IMR-90 (cell line): ENCODE measurements around the gene ZNRF3. TPM values are rescaled to one million over a fixed set of nuclear protein-coding genes. Genes with fewer than 3 reads are reported as not detected.

ENCODE experiments used
- ATAC-seq: fragments of 200-7000 bp; cut with Tn5 transposase; 2 replicates; pipeline ENCODE4 v1.9.1; 2020; ENCODE audit warnings: low read depth, mild to moderate bottlenecking, moderate library complexity
- BruUV-seq: library from RNA; stranded (reverse); fragments of 400-500 nt; replicated peaks from 2 replicates; lab custom pipeline; 2021; lab: Mats Ljungman, UMichigan
- CTCF ChIA-PET: fragments of 300-600 bp; formaldehyde crosslinking; extraction: SDS; loops from one replicate; lab custom pipeline; 2021; ENCODE audit warnings: antibody characterized with exemption; lab: Yijun Ruan, JAX
- POLR2A ChIA-PET: fragments of 300-600 bp; sonication (Branson Sonifier 250); formaldehyde crosslinking; loops from one replicate; lab custom pipeline; 2022; ENCODE audit warnings: antibody characterized with exemption; ENCODE audit not compliant: unreplicated experiment; lab: Charles Lee
- DNase-seq: peaks from one replicate; pipeline ENCODE4 v3.0.0; 2013
- H2AFZ ChIP-seq: replicated peaks from 2 replicates; pipeline ENCODE3; 2013; ENCODE audit warnings: low read length, mild to moderate bottlenecking; ENCODE audit not compliant: poor library complexity
- H2AK5ac ChIP-seq: 2 replicates; pipeline ENCODE4 v1.6.1; 2013; ENCODE audit warnings: low read depth, low read length, inconsistent platforms
- H2AK9ac ChIP-seq: replicated peaks from 2 replicates; pipeline ENCODE3; 2013; ENCODE audit warnings: mild to moderate bottlenecking, low read depth, low read length, moderate library complexity; ENCODE audit not compliant: poor library complexity
- H2BK120ac ChIP-seq: 2 replicates; pipeline ENCODE4 v1.6.1; 2013; ENCODE audit warnings: low read depth, low read length, inconsistent platforms
- H2BK15ac ChIP-seq: 3 replicates; pipeline ENCODE4 v1.6.1; 2013; ENCODE audit warnings: low read depth, low read length, inconsistent platforms
- H2BK20ac ChIP-seq: 2 replicates; pipeline ENCODE4 v1.6.1; 2013; ENCODE audit warnings: low read depth, mild to moderate bottlenecking, inconsistent platforms, low read length, moderate library complexity
- H2BK5ac ChIP-seq: 2 replicates; pipeline ENCODE4 v1.6.1; 2013; ENCODE audit warnings: mild to moderate bottlenecking, low read depth, low read length, inconsistent platforms; ENCODE audit not compliant: poor library complexity, severe bottlenecking
- H3K14ac ChIP-seq: replicated peaks from 2 replicates; pipeline ENCODE4 v1.6.1; 2013; ENCODE audit warnings: low read depth, low read length, inconsistent platforms
- H3K18ac ChIP-seq: 2 replicates; pipeline ENCODE4 v1.6.1; 2013; ENCODE audit warnings: low read depth, low read length, control low read depth
- H3K23ac ChIP-seq: 2 replicates; pipeline ENCODE4 v1.6.1; 2013; ENCODE audit warnings: low read depth, low read length, inconsistent platforms
- H3K27ac ChIP-seq: 2 replicates; pipeline ENCODE4 v1.5.1; 2013; ENCODE audit warnings: mild to moderate bottlenecking, control low read depth, low read length; ENCODE audit not compliant: insufficient read depth
- H3K27me3 ChIP-seq: 2 replicates; pipeline ENCODE4 v1.6.1; 2013; ENCODE audit warnings: low read length; ENCODE audit not compliant: control insufficient read depth, insufficient read depth
- H3K36me3 ChIP-seq: 2 replicates; pipeline ENCODE4 v1.6.1; 2013; ENCODE audit warnings: low read length, mixed read lengths; ENCODE audit not compliant: control insufficient read depth, insufficient read depth
- H3K4ac ChIP-seq: 2 replicates; pipeline ENCODE4 v1.6.1; 2013; ENCODE audit warnings: low read depth, low read length, inconsistent platforms
- H3K4me1 ChIP-seq: 2 replicates; pipeline ENCODE4 v1.6.1; 2013; ENCODE audit warnings: low read length, mixed read lengths; ENCODE audit not compliant: control insufficient read depth, insufficient read depth
- H3K4me2 ChIP-seq: 2 replicates; pipeline ENCODE4 v1.6.1; 2013; ENCODE audit warnings: low read depth, mild to moderate bottlenecking, control low read depth, low read length, moderate library complexity
- H3K4me3 ChIP-seq: 2 replicates; pipeline ENCODE4 v1.5.1; 2013; ENCODE audit warnings: low read depth, mild to moderate bottlenecking, control low read depth, low read length, moderate library complexity; ENCODE audit not compliant: insufficient read depth
- H3K56ac ChIP-seq: 2 replicates; pipeline ENCODE4 v1.6.1; 2013; ENCODE audit warnings: low read length, inconsistent platforms; ENCODE audit not compliant: insufficient read depth; ENCODE audit errors: extremely low read depth
- H3K79me1 ChIP-seq, 2 experiments: 2 replicates each; pipeline ENCODE4 v1.6.1; 2013; ENCODE audit warnings: low read length in 2 of 2, inconsistent platforms in 1 of 2, low read depth in 1 of 2
- H3K9ac ChIP-seq: 2 replicates; pipeline ENCODE4 v1.6.1; 2013; ENCODE audit warnings: low read depth, low read length, control low read depth
- H3K9me1 ChIP-seq: 2 replicates; pipeline ENCODE4 v1.6.1; 2013; ENCODE audit warnings: low read length, inconsistent platforms; ENCODE audit not compliant: insufficient read depth
- H3K9me3 ChIP-seq: 2 replicates; pipeline ENCODE4 v1.6.1; 2013; ENCODE audit warnings: low read length; ENCODE audit not compliant: control insufficient read depth, insufficient read depth
- H4K20me1 ChIP-seq: 2 replicates; pipeline ENCODE4 v1.6.1; 2013; ENCODE audit warnings: low read length, inconsistent platforms; ENCODE audit not compliant: insufficient read depth
- H4K5ac ChIP-seq: 2 replicates; pipeline ENCODE4 v1.6.1; 2013; ENCODE audit warnings: mild to moderate bottlenecking, low read depth, low read length, control low read depth
- H4K8ac ChIP-seq, 2 experiments: 2 replicates each; pipeline ENCODE4 v1.6.1; 2013; ENCODE audit warnings: low read depth in 2 of 2, low read length in 2 of 2, control low read depth in 1 of 2, inconsistent platforms in 1 of 2
- H4K91ac ChIP-seq: 2 replicates; pipeline ENCODE4 v1.6.1; 2013; ENCODE audit warnings: low read depth, low read length, inconsistent platforms; ENCODE audit not compliant: insufficient read depth
- CHD1 ChIP-seq: IDR thresholded peaks from 2 replicates; pipeline ENCODE4 v1.6.1; 2012; ENCODE audit warnings: low read depth, low read length, improper control_type of control experiment
- CTCF ChIP-seq: conservative IDR thresholded peaks from 2 replicates; pipeline ENCODE4 v1.5.1; 2012; ENCODE audit warnings: mild to moderate bottlenecking, low read depth, low read length, improper control_type of control experiment
- ELK1 ChIP-seq: fragments of 150-350 bp; IDR thresholded peaks from 2 replicates; pipeline ENCODE4 v1.6.1; 2016; ENCODE audit warnings: low read depth, mild to moderate bottlenecking, low read length, moderate library complexity, borderline replicate concordance
- FOS ChIP-seq: fragments of 150-350 bp; IDR thresholded peaks from 2 replicates; pipeline ENCODE4 v1.6.1; 2016; ENCODE audit warnings: low read depth, low read length
- MAFK ChIP-seq: IDR thresholded peaks from 2 replicates; pipeline ENCODE4 v1.6.1; 2012; ENCODE audit warnings: low read depth, low read length, improper control_type of control experiment
- MAZ ChIP-seq: IDR thresholded peaks from 2 replicates; pipeline ENCODE4 v1.6.1; 2012; ENCODE audit warnings: low read depth, mild to moderate bottlenecking, low read length, improper control_type of control experiment, moderate library complexity, borderline replicate concordance
- NFE2L2 ChIP-seq: fragments of 150-350 bp; IDR thresholded peaks from 2 replicates; pipeline ENCODE4 v1.6.1; 2016; ENCODE audit warnings: low read depth, mild to moderate bottlenecking, low read length
- POLR2A ChIP-seq: IDR thresholded peaks from 2 replicates; pipeline ENCODE4 v1.6.1; 2012; ENCODE audit warnings: mild to moderate bottlenecking, low read depth, low read length
- RAD21 ChIP-seq: IDR thresholded peaks from 2 replicates; pipeline ENCODE4 v1.6.1; 2012; ENCODE audit warnings: low read length, improper control_type of control experiment
- RCOR1 ChIP-seq: IDR thresholded peaks from 2 replicates; pipeline ENCODE4 v1.6.1; 2012; ENCODE audit warnings: mild to moderate bottlenecking, low read length, improper control_type of control experiment; ENCODE audit not compliant: insufficient replicate concordance
- RFX5 ChIP-seq: IDR thresholded peaks from 2 replicates; pipeline ENCODE4 v1.8.0; 2012; ENCODE audit warnings: low read depth, mild to moderate bottlenecking, low read length, moderate library complexity
- SMC3 ChIP-seq: fragments of 150-350 bp; IDR thresholded peaks from 2 replicates; pipeline ENCODE4 v1.6.1; 2016; ENCODE audit warnings: low read depth, mild to moderate bottlenecking, antibody characterized with exemption, low read length, moderate library complexity
- USF2 ChIP-seq: fragments of 150-350 bp; IDR thresholded peaks from 2 replicates; pipeline ENCODE4 v1.6.1; 2017; ENCODE audit warnings: mild to moderate bottlenecking, antibody characterized with exemption, low read length, low read depth
- WGBS, 2 experiments: methylation state at CpG; one replicate each; pipeline versions ENCODE4 v1.1.5 to v1.1.7; 2013; ENCODE audit warnings: missing lambda C conversion rate in 2 of 2; ENCODE audit not compliant: insufficient read length in 1 of 2; ENCODE audit errors: extremely low coverage in 2 of 2; 5-methylcytosine and 5-hydroxymethylcytosine counted together
- dilution Hi-C: fragments of 300-500 bp; cut with HindIII; formaldehyde crosslinking; loops from one replicate; pipeline ENCODE4 v1.14.3; 2018; ENCODE audit warnings: low sequenced_read_pairs; ENCODE audit not compliant: unreplicated experiment
- in situ Hi-C: fragments of 300-500 bp; cut with MboI; formaldehyde crosslinking; loops from 3 replicates; pipeline ENCODE4 v1.14.3; 2019; ENCODE audit warnings: low sequenced_read_pairs, inconsistent platforms, mixed read lengths
- intact Hi-C: fragments of 100-400 bp; cut with micrococcal nuclease; formaldehyde crosslinking; loops from 2 replicates; pipeline ENCODE4 v1.10.0; 2022
- polyA plus RNA-seq, 3 experiments: library from polyadenylated mRNA; depleted of rRNA; stranded (reverse); fragments of >200 nt; gene quantifications; 2 replicates each; pipeline ENCODE4 v1.2.3, GENCODE V29; 2012; ENCODE audit warnings: low replicate concordance in 1 of 3
- total RNA-seq: library from RNA; depleted of rRNA; stranded (reverse); fragments of >200 nt; gene quantifications from 2 replicates; pipeline ENCODE4 v1.2.3, GENCODE V29; 2012

Gene ZNRF3
- total and polyA plus RNA-seq, 2 of the 4 experiments (the other 2 are of a cell fraction) = 1.4 to 2.4 TPM

DNA sequence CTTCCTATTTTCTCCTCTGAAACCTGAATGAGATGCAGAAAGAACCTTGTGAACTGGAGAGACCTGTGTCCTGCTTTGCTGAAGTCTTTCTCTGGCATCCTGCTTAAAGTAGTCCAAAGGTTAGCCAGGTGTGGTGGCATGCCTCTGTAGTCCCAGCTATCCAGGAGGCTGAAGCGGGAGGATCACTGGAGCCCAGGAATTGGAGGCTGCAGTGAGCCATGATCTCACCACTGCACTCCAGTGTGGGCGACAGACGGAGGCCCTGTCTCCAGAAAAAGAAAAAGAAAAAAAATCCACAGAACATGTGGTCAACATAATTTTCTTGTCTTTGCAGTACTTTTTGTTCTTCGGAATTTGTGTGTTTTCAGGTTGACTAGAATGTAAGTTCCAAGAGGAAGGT lies 187.1 kb downstream of the ZNRF3 start:
- ATAC-seq (no peak), DNase-seq (no peak)
- intact Hi-C loops (loop anchor here (5.0 kb wide), 1 partner anchor 82 kb away; no protein-coding TSS in a partner anchor), dilution Hi-C loops (no loop called here), in situ Hi-C loops (no loop called here)
- H3K27me3 ChIP-seq = peaks cover 30% of the 10 kb centered on the region
- H2BK20ac ChIP-seq = no peak overlapping the region
- H2BK15ac ChIP-seq = no peak overlapping the region
- H3K27ac ChIP-seq = no peak overlapping the region
- H3K14ac ChIP-seq = no peak overlapping the region
- H2AK9ac ChIP-seq = no peak overlapping the region
- no peak overlapping the region for H2AK5ac ChIP-seq
- H3K56ac ChIP-seq = no peak overlapping the region
- POLR2A ChIA-PET = no interaction called here
- no peak overlapping the region for H4K8ac ChIP-seq
- H3K9me1 ChIP-seq = peaks cover 2% of the 10 kb centered on the region; the same call in 1 of the 2 replicates
- H3K36me3 ChIP-seq = no peaks in the 10 kb centered on the region
- H4K5ac ChIP-seq = no peak overlapping the region
- no CpG with 5 or more reads among the region's 4 CpGs for WGBS, 2 experiments
- H3K4ac ChIP-seq = no peak overlapping the region
- no TSS peak for BruUV-seq
- no peak overlapping the region for H3K9ac ChIP-seq
- H4K20me1 ChIP-seq = no peaks in the 10 kb centered on the region
- H3K18ac ChIP-seq = no peak overlapping the region
- no peaks in the 10 kb centered on the region for H3K4me1 ChIP-seq
- no peaks in the 10 kb centered on the region for H3K79me1 ChIP-seq
- H2BK120ac ChIP-seq = no peak overlapping the region
- H3K23ac ChIP-seq = no peak overlapping the region
- H4K91ac ChIP-seq = no peak overlapping the region
- H3K4me2 ChIP-seq = no peak overlapping the region
- H3K9me3 ChIP-seq = no peaks in the 10 kb centered on the region
- TF ChIP-seq MAZ (no peak), SMC3 (no peak), MAFK (no peak), RAD21 (no peak), ELK1 (no peak), FOS (no peak), NFE2L2 (no peak), RCOR1 (no peak), USF2 (no peak), CTCF (no peak), RFX5 (no peak), CHD1 (no peak), POLR2A (no peak)
- no peak overlapping the region for H3K4me3 ChIP-seq
- no peak overlapping the region for H2AFZ ChIP-seq
- CTCF ChIA-PET = interaction anchor here (0.6 to 0.9 kb wide), 2 partner anchors 9 to 84 kb away, joined by 3 read pairs; no protein-coding TSS in a partner anchor
- no peak overlapping the region for H2BK5ac ChIP-seq
